Measurements from ENCODE around the gene TMEM82. TPM values are rescaled to one million over a fixed set of nuclear protein-coding genes. Genes with fewer than 3 reads are reported as not detected.

The TMEM82 gene
- total RNA-seq, 2 donors from 2014 or later, result 0.46 to 3.2 TPM

GRCh38 chr1:15730936-15731335, 11.4 kb upstream of the TMEM82 start:
- no peaks in the 10 kb centered on the region for H3K27me3 Mint-ChIP-seq (ENCODE audit: insufficient read depth)

GRCh38 chr1:15731735-15732685, 10.3 kb upstream of the TMEM82 start:
- no peak for DNase-seq
- H3K9me3 Mint-ChIP-seq, result no peaks in the 10 kb centered on the region
- no peak overlapping the region for H3K4me3 ChIP-seq (ENCODE audit: low read length)
- H3K4me1 ChIP-seq (ENCODE audit: control insufficient read depth, insufficient read depth, low read length), result no peaks in the 10 kb centered on the region
- H3K4me3 Mint-ChIP-seq, result no peak overlapping the region
- no peak overlapping the region for H3K9ac ChIP-seq (ENCODE audit: extremely low read depth, low read length, poor library complexity, severe bottlenecking)
- H3K4me1 Mint-ChIP-seq, result no peaks in the 10 kb centered on the region
- H3K27me3 ChIP-seq (ENCODE audit: control insufficient read depth, insufficient read depth, low read length, poor library complexity, severe bottlenecking), result no peaks in the 10 kb centered on the region
- no peaks in the 10 kb centered on the region for H3K9me3 ChIP-seq (ENCODE audit: control insufficient read depth, low read length)
- H3K27ac ChIP-seq (ENCODE audit: low read depth, low read length), result no peak overlapping the region
- H3K27me3 Mint-ChIP-seq (ENCODE audit: insufficient read depth), result no peaks in the 10 kb centered on the region
- peaks cover 25% of the 10 kb centered on the region for H3K36me3 Mint-ChIP-seq (ENCODE audit: low read depth)
- H3K36me3 ChIP-seq (ENCODE audit: control insufficient read depth, insufficient read depth, low read length), result peaks cover 18% of the 10 kb centered on the region
- 93 to 99% methylated on average over 17 to 39 of the region's 39 CpGs for WGBS, 2 experiments (ENCODE audit: insufficient coverage in 1 of 2, insufficient read length in 1 of 2)
- peak; percentile 19 for TF ChIP-seq CTCF (conservative IDR thresholded peaks at IDR 0.05)
- H3K27ac Mint-ChIP-seq, result no peak overlapping the region

More at GRCh38 chr1:15730936-15731335, 11.4 kb upstream of the TMEM82 start:
- no peak for DNase-seq
- Mint-ChIP-seq H3K4me3 (no peak overlapping the region), H3K36me3 (ENCODE audit: low read depth) (peaks cover 32% of the 10 kb centered on the region), H3K27ac (no peak overlapping the region), H3K9me3 (no peaks in the 10 kb centered on the region), H3K4me1 (no peaks in the 10 kb centered on the region)
- no peaks in the 10 kb centered on the region for H3K4me1 ChIP-seq (ENCODE audit: control insufficient read depth, insufficient read depth, low read length)
- H3K9ac ChIP-seq (ENCODE audit: extremely low read depth, low read length, poor library complexity, severe bottlenecking), result no peak overlapping the region
- no peak for TF ChIP-seq CTCF (conservative IDR thresholded peaks at IDR 0.05)
- peaks cover 22% of the 10 kb centered on the region for H3K36me3 ChIP-seq (ENCODE audit: control insufficient read depth, insufficient read depth, low read length)
- 94% methylated on average over 10 to 16 of the region's 16 CpGs for WGBS, 2 experiments (ENCODE audit: insufficient coverage in 1 of 2, insufficient read length in 1 of 2)
- no peaks in the 10 kb centered on the region for H3K9me3 ChIP-seq (ENCODE audit: control insufficient read depth, low read length)
- no peaks in the 10 kb centered on the region for H3K27me3 ChIP-seq (ENCODE audit: control insufficient read depth, insufficient read depth, low read length, poor library complexity, severe bottlenecking)
- no peak overlapping the region for H3K27ac ChIP-seq (ENCODE audit: low read depth, low read length)
- H3K4me3 ChIP-seq (ENCODE audit: low read length), result no peak overlapping the region

GRCh38 chr1:15732686-15733081, 9.6 kb upstream of the TMEM82 start:
- Mint-ChIP-seq H3K4me1 (peaks cover 3% of the 10 kb centered on the region), H3K9me3 (no peaks in the 10 kb centered on the region), H3K27ac (no peak overlapping the region), H3K36me3 (ENCODE audit: low read depth) (peaks cover 21% of the 10 kb centered on the region), H3K4me3 (no peak overlapping the region), H3K27me3 (ENCODE audit: insufficient read depth) (no peaks in the 10 kb centered on the region)
- Histone ChIP-seq H3K27me3 (ENCODE audit: control insufficient read depth, insufficient read depth, low read length, poor library complexity, severe bottlenecking) (no peaks in the 10 kb centered on the region), H3K4me1 (ENCODE audit: control insufficient read depth, insufficient read depth, low read length) (no peaks in the 10 kb centered on the region), H3K36me3 (ENCODE audit: control insufficient read depth, insufficient read depth, low read length) (peaks cover 13% of the 10 kb centered on the region), H3K4me3 (ENCODE audit: low read length) (no peak overlapping the region), H3K9me3 (ENCODE audit: control insufficient read depth, low read length) (no peaks in the 10 kb centered on the region), H3K27ac (ENCODE audit: low read depth, low read length) (no peak overlapping the region), H3K9ac (ENCODE audit: extremely low read depth, low read length, poor library complexity, severe bottlenecking) (no peak overlapping the region)
- DNase-seq, result no peak
- WGBS, 2 experiments (ENCODE audit: insufficient coverage in 1 of 2, insufficient read length in 1 of 2), result 91 to 93% methylated on average over 4 to 7 of the region's 7 CpGs
- TF ChIP-seq CTCF (conservative IDR thresholded peaks at IDR 0.05), result no peak

Measured in endodermal cell (in vitro differentiated cells).